Stimulated activated CD4-positive, alpha-beta T cell treated with anti-CD3 and anti-CD28 coated beads, Interleukin-1b, Interleukin-23, amount 100 ng/mL, for 24 hours (primary cell): ENCODE results near the gene HIP1.
"Not testable (repeated sequence)": the region's sequence is repeated elsewhere in the genome, so short reads cannot be mapped to it uniquely, and the experiment has no call there.

Experiments
- DNase-seq, 4 experiments: peaks; one replicate each; pipeline ENCODE4 v3.0.0-alpha.2; 2020; ENCODE audit warnings: low read depth in 4 of 4, low spot score in 1 of 4

HIP1 gene

DNA sequence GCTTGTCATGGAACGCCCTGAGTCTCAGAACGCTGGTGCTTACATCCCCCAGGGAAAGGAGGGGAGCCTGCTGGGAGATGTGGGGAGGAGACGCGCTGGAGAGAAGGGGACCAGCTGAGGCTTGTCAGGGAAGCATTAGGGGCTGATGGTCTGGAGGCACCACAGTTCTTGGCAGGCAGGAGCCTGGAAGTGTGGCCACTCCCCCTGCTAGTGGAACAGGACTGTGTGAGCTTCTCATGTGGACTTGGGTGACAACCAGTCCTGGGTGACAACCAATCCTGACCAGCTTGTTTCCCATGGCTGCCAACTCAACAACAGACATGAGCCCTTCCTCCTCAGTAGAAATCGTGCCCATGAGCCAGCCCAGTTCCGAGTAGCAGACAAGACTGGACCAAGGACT, 158.8 kb downstream of the HIP1 start:
- DNase-seq: no peak

DNA sequence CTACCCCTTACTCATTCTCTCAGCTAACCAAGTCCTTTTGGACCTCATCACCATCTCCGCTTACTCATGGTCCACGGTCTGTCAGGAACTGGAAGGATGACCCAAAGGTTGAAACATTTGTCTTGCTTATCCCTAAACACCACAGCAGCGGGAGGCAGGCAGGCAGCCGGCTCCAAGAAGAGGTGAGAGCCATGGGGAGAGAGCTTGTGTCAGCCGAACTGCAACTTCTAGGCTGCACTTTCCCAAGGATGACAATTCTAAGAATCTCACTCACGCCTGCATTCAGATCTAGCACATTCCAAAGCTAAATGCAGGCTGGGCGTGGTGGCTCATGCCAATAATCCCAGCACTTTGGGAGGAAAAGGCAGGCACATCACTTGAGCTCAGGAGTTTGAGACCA, 160.7 kb downstream of the HIP1 start:
- no peak for DNase-seq

DNA sequence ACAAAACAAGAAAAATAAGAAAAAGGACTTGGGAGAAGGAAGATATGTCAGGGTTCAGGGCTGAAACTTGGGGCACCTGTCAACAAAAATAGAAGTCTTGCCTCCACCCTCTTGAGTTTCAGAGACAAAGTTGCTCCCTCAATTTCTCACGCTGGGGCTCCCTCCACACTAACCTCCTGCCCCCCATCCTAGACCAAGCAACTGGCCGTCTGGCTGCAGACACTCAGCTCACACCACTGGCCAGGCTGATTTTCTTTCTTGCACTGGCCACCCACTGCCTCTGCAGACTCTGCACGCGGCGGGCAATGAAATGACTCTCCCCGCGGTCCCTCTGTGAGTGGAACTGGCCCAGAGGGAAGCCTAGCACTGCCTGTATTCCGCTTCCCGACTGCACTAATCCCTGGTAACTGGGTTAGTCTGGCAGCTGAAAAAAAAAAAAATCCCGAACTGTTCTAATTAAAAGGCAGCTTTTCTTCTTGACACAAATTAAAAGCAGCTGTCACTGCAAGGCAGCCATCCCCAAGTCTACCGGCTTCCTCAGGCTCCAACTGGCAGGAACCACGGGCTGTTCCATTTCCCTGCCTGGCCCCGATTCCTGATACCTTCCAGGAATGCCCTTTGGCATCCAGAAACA, 163.1 kb downstream of the HIP1 start:
- DNase-seq: no peak

DNA sequence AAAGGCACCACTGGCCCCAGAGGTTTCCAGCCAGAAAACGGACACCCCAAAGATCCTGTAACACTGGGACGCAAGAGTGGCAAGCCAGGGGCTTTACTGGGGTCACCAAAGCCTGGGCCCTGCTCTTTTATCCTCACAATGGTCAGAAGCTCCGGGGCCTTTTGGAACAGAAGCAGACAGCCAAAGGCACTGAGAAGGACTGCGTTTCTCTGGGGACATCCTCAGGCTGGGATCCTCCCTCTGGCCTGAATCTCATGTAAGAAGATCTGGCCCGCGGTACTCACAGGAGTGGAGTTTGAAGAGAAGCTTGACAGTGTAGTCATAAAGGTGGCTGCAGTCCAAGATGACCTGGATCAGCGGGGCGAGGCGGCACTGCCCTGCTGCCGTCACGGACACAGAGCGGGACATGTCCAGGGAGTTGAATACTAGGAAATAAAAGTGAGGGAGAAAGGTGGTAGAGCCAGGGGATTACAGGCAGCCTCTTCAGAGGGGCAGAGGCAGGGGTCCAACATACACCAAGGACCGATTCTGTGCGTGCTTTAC, 165.2 kb downstream of the HIP1 start:
- DNase-seq: no peak

DNA sequence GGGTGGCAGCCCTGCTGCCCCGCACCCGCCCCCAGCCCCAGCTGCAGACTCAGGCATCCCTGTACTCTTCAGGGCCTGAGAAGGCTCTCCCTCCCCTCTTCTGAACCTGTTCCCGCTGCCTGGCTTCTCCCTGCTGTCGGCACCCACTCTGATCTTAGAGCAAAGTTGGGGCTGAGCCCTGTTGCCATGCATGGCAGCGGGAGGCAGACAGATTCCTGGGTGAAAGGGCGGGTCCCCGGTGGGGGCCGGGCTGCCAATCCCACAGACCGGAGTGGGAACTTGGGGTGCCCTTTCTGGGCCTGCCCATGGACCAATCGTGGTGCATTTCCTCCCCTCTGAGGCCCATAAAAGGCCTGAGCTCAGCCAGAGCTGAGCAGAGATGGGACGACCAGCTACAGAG, 165.9 kb downstream of the HIP1 start:
- DNase-seq: no peak

DNA sequence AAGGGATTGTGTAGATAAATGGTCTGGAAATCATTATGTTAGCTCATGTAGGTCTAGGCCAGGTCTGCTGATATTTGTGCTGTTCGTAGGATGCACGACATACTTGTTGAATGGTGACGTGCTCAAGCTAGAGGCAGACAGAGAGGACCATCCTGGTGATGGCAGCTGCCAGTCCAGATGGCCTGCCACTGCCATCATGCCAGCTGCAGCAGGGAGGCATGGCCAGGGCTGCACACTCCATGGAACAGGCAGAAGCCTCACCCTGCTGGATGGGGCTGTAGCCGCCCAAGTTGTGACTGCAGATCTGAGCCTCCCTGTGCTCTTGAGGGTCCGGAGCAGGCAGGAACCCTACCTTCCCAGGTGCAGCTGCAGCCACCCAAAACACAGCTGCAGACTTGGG, 166.3 kb downstream of the HIP1 start:
- DNase-seq: no peak

DNA sequence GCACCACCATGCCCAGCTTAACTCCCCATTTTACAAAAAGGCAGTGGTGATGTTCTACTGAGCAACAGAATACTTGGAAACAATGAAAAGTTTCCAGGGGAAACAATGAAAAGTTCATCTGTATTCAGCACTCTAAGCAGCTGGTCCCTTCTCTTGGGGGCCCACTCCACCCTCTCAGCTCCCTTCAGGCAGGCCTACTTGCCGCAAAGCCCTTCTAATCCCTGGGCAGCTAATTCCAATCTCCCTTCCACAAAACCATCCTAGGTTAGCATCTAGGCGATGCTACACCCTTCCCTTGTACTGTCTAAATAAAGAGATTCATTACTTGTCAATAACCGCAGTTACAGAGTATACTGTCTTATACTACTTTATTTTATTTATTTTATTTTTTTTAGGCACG, 167.5 kb downstream of the HIP1 start:
- DNase-seq: no peak

DNA sequence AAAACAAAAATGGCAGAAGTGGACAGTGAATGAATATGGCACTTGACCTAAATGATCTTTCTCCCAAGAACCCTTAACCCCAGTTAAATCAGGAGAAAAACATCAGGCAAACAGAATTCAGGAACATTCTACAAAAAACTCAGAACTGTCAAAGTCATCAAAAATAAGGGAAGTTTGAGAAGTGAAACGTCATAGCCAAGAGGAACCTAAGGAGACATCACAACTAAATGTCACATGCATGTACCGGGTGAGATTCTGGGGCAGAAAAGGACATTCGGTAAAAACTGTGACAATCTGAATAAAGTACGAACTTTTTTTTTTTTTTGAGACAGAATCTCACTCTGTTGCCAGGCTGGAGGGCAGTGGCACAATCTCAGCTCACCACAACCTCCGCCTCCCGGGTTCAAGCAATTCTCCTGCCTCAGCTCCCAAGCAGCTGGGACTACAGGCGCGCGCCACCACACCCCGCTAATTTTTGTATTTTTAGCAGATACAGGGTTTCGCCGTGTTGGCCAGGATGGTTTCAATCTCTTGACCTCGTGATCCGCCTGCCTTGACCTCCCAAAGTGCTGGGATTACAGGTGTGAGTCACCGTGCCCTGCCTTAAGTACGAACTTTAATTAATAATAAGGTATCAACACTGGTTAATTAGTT, 169.0 kb downstream of the HIP1 start:
- DNase-seq: not testable (repeated sequence)

DNA sequence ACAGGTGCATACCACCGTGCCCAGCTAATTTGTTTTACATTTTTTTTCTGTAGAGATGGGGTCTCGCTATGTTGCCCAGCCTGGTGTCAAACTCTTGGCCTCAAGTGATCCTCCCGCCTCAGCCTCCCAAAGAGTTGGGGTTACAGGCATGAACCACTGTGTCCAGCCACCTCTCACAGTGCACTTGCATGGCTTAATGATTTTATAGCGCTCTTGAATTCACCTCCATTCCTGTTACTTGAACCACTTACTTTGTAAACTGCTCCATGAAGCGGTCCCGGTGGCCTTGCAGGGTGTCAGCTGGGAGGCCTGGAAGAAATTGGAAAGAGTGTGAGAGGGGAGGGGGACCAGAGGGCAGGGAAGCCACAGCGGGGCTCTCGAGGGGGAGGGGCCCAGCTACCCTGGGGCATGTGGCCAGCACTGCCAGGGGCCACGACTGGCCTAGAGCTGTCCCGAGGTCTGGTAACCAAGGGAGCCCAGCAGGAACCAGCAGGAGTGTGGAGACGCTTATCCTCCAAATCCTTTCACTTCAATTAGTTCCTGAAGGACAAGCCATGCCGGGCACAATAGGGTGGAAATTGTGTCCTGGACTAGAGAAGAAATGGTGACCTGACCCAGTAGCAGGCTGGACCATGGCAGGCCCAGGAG, 170.7 kb downstream of the HIP1 start:
- DNase-seq: no peak

DNA sequence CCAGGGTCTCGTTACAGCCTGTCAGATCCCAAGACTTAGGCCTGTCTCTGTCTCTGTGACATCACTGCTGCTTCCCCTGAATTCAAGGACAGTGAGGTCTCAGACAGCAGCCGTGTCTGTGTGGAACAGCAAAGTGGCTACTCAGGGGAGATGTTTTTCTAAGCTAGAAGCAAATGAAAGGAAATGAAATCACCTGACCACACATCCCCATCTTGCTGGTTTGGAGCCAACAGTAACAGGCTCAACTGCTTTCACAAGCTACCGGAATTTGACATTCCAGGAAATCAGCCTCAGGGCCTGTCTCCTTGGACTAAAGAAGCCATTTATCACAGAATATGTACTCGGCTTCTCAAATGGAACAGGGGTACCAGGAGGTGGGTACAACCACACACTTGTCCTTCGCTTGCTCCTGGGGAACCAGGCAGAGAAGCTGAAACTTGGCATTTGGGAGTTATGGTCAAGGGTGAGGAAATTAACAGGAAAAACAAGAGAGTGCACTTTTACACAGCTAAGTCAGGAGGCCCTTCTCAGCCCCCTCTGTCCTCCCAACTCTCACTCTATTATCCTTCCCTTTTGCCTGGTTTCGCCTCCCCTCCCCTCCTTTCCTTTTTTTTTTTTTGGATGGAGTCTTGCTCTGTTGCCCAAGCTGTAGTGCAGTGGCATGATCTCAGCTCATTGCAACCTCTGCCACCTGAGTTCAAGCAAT, 173.5 kb downstream of the HIP1 start:
- DNase-seq: no peak

DNA sequence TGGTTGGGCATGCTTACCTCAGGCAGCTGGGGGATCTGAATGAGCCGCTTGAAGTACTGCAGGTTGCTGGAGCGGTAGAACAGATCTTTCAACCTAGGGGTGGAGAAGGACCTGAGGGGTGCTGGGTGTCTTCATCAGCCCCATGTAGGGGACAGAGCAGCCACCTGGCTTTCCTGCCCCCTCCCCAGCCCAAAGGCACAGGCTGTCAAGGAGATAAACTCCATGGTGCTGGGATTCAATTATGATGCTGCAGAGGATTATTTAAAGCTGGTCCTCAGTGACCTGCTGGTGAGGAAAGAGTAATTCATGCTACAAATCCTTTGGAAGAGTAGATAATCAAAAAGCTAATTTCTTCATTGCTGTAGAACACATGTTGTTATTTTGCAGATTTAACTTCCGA, 175.6 kb downstream of the HIP1 start:
- no peak for DNase-seq

DNA sequence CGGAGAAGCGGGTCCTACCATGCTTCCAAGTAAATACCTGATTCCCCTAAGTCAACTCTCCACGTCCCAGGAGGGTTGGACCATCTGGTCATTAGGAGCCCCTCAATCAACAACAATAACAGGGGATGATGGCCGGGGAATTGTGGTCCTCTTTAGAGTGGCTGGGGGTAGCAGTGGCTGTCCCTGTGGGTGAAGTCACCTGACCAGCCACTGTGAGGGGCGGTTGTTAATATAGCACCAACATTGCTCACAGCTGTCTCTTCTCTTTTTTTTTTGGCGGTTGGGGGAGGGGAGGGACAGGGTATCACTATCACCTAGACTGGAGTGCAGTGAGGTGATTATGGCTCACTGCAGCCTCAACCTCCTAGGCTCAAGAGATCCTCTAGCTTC, 178.8 kb downstream of the HIP1 start:
- no peak for DNase-seq

DNA sequence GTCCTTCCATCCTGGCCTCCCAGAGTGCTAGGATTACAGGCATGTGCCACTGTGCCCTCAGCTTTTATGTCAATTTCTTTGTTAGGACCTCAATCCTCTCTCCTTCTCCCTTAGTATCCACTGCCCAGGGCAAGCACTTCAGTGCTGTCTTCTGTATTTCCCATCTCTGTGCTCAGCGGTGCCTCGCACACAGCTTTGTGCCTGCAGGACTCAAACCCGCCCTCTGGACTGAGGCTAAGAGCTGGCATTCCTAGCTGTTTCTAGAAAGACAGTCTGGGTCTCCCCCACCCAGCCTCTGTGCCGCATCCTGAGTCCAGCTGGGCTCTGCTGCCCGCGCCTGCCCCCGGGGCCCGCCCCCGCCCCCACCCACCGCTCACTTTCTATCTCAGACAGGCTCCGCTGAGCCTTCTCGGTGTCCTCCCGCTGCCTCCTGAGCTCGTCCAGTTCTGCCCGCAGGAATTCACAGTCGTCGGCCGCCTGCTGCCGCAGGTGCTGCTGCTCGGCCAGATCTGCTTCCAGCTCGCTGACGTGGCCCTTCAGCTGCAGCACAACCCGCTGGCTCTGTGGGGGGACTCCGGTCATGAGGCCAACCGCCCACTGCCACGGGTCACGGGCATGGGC, 179.3 kb downstream of the HIP1 start:
- no peak for DNase-seq

DNA sequence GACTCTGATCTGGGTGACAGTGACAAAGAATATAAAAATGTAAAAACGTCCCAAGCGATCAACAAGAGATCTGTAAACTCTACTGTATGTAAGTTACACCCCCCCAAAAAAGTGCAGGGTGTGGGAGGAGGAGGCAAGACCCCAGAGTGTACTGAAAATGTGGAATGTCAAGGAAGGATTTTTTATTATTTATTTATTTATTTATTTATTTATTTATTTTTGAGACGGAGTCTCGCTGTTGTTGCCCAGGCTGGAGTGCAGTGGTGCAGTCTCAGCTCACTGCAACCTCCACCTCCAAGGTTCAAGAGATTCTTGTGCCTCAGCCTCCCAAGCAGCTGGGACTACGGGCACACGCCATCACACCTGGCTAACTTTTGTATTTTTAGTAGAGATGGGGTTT, 181.9 kb downstream of the HIP1 start:
- not testable (repeated sequence) for DNase-seq

DNA sequence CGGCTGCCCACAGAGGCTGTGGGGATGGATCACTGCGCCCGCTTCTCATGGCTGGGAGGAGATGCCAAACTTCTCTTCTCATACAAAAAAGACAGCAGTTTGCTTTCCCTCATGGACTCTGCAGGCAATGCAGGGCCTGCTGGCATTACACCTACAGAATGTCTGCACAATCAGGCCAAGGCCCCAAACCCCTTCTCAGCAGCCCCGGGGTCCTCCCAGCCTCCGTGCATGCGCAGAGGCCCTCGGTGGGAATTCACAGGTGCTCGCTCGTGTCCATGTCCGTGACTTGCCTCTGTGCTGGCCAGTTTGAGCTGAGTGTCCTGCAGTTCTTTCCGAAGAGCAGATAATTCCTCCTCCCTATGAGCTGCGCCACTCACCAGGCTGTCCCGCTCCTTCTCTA, 183.0 kb downstream of the HIP1 start:
- DNase-seq: no peak

DNA sequence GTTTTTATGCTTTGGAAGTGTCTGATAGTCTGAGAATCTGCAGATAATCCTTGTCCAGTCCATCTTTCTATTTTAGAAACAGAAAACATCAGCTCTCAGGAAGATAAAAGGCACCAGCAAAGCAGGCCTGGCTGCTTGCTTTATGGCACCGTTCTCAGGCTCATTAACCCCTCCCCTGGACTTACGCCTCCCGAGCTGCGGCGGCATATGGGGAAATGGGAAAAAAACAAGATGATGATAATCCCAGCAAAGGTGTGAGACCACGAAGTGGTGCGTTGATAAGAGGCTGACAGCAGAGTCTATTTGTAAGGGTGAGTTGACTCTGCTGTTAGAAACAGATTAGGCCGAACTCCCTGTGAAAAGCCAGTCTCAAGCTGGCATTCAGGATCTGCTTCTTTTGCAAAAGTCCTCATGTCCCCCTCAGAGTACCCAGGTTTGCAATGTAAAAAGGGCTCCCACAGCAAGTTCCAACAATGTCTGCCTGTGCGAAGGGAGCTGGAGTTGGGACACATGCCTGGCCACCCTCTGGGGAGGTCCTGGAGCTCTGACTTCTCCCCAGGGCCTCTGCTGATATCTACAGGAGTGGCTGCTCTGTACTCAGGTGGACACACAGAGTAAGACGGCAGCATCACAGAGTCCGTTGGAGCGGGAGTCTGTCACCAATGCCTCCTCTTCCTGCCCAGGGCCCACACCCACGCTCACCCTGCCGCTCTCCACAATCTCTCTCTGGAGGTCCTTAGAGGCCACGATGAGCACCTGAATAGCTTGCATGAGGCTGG, 192.3 kb downstream of the HIP1 start:
- no peak for DNase-seq

DNA sequence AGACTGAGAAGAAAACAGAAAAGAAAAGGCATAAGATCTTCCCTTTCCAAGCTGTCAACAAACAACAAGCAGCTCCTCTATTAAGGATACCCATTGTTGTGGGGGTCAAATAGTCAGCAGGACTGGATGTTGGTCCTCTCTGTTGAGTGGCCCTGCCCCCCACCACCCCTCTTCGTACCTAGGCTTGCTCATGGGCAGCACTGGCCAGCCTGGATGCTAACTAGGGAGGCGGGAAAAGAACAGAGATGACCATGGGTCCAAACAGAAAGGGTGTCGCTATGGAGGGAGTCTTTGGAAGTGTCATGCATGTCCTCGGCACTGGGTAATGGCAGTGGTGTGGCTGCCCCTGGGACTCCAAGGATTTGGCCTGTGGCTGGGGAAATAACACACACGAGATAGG, 201.0 kb downstream of the HIP1 start:
- no peak for DNase-seq

DNA sequence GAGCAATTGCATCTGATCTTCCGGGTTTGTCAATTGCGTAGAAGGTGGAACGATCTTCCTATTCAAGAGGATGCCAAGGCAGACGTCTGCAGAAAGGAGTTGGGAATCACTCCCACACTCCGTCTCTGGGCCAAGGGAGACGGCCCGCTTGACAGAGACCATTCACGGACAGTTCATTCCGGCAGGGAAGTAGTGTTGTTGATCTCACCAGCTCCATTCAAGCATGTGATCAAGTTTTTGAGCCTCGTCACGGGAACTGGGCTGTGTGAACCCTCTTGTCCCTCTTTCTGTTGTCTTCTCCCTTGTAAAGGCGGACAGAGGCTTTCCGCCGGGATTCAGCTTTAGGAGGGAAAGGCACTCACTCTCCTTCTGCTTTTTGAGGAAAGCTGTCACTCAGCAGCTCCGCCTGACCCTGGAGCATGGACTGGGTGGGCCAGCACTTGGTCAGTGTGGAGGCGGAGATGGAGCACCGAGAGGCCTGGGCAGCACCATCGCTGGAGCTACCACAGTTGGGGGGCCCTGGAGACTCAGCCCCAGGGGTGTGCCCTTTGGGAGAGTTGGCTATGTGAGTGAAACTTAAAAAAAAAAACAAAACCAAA, 201.7 kb downstream of the HIP1 start:
- no peak for DNase-seq

DNA sequence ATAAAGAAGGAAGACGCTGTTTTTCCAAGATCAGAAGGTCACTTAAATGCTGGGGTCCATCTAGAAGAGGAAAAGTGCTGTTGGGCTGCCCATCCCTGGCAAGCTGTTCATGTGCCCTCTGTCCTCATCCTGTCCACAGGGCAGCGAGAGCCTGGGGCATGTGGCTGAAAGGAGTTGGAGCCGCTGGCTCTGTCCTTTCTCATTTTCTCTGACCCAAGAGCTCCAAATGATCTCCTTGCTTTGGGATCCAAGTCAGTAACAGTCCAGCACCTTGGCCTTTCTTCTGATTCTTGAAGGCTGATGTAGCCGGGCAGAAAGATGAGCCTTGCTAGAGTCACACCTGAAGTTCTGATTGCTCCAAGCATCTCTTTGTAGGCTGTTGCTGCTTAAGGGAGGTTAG, 202.2 kb downstream of the HIP1 start:
- DNase-seq: no peak

DNA sequence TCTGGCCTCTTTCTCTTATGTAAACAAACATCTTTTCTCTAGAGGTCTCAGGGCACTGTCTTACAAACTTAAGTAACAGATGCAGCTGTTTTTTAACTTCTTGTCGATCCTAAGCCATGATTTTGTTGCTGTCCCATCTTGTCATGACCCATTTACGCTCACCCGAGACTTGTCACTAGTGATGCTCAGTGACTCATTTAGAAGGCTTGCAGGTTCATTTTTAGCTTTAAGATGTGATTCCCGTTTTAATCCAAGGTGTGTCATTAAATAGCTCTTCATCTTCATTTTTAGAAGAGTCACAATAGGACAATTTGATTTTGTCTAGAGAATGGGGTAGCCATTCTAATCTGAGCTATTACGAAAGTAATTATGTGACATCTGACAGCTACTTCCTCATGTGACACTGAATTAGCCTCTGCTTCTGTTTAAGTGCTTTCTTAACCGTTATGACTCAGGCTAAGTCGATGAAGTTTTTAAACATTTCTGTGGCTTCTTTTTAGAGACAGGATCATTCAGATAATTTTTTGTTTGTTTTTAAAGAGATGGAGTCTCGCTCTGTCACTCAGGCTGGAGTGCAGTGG, 203.9 kb downstream of the HIP1 start:
- no peak for DNase-seq
